Mesodermal cell (in vitro differentiated cells): ENCODE measurements around the gene GGCX.
"Not testable (repeated sequence)": the region's sequence is repeated elsewhere in the genome, so short reads cannot be mapped to it uniquely, and the experiment has no call there.

Experiments used
- H3K27ac ChIP-seq: 2 replicates; pipeline ENCODE4 v1.7.0; 2013; ENCODE audit warnings: mild to moderate bottlenecking, low read depth, low read length, moderate library complexity; ENCODE audit not compliant: severe bottlenecking
- H3K36me3 ChIP-seq: 2 replicates; pipeline ENCODE4 v1.7.1; 2013; ENCODE audit warnings: mild to moderate bottlenecking, low read length, moderate library complexity; ENCODE audit not compliant: control insufficient read depth, insufficient read depth
- H3K4me1 ChIP-seq: one replicate; pipeline ENCODE4 v1.7.1; 2013; ENCODE audit warnings: mild to moderate bottlenecking, low read length; ENCODE audit not compliant: insufficient read depth, control insufficient read depth, poor library complexity, severe bottlenecking
- H3K4me3 ChIP-seq: 2 replicates; pipeline ENCODE4 v1.7.0; 2013; ENCODE audit warnings: low read length, control low read depth, mild to moderate bottlenecking; ENCODE audit not compliant: insufficient read depth, poor library complexity, severe bottlenecking; ENCODE audit errors: extremely low read depth
- H3K9me3 ChIP-seq: 2 replicates; pipeline ENCODE4 v1.7.1; 2013; ENCODE audit warnings: mild to moderate bottlenecking, low read length, moderate library complexity; ENCODE audit not compliant: control insufficient read depth
- WGBS, 2 experiments: methylation state at CpG; one replicate each; pipeline ENCODE4 v1.1.5; 2013; ENCODE audit warnings: missing lambda C conversion rate in 2 of 2; ENCODE audit not compliant: insufficient coverage in 2 of 2; 5-methylcytosine and 5-hydroxymethylcytosine counted together

The GGCX gene

GRCh38 chr2:85564144-85564563, 2.9 kb upstream of the GGCX start:
- no peak overlapping the region for H3K4me3 ChIP-seq
- no peaks in the 10 kb centered on the region for H3K9me3 ChIP-seq
- 82 to 96% methylated on average over 4 to 5 of the region's 5 CpGs for WGBS, 2 experiments
- H3K36me3 ChIP-seq = peaks cover 8% of the 10 kb centered on the region
- H3K27ac ChIP-seq = no peak overlapping the region
- peaks cover 11% of the 10 kb centered on the region for H3K4me1 ChIP-seq

- Histone ChIP-seq H3K4me1 (peaks cover 11% of the 10 kb centered on the region), H3K36me3 (peaks cover 34% of the 10 kb centered on the region), H3K27ac (no peak overlapping the region), H3K9me3 (no peaks in the 10 kb centered on the region), H3K4me3 (peak overlapping the region; percentile 73)
- 0 to 7% methylated on average over 4 to 9 of the region's 14 CpGs for WGBS, 2 experiments
These were observed 447 bp downstream of the GGCX start for GRCh38 chr2:85560812-85561279.

- not testable (repeated sequence) for H3K27ac ChIP-seq, H3K9me3 ChIP-seq
- H3K36me3 ChIP-seq = peaks cover 39% of the 10 kb centered on the region
- peaks cover 11% of the 10 kb centered on the region for H3K4me1 ChIP-seq
- H3K4me3 ChIP-seq = peak overlapping the region; percentile 73
- 82 to 86% methylated on average over 11 of the region's 12 CpGs for WGBS, 2 experiments
These were observed 928 bp downstream of the GGCX start for GRCh38 chr2:85560403-85560726.

- H3K36me3 ChIP-seq = peaks cover 60% of the 10 kb centered on the region
These were observed 3.1 kb downstream of the GGCX start for GRCh38 chr2:85558160-85558559.

GRCh38 chr2:85557130-85557529, 4.2 kb downstream of the GGCX start:
- peaks cover 11% of the 10 kb centered on the region for H3K4me1 ChIP-seq
- H3K4me3 ChIP-seq = no peak overlapping the region
- peaks cover 70% of the 10 kb centered on the region for H3K36me3 ChIP-seq
- H3K27ac ChIP-seq = no peak overlapping the region
- 90 to 100% methylated on average over 2 to 3 of the region's 5 CpGs for WGBS, 2 experiments
- no peaks in the 10 kb centered on the region for H3K9me3 ChIP-seq

More at GRCh38 chr2:85558160-85558559, 3.1 kb downstream of the GGCX start:
- Histone ChIP-seq H3K4me1 (peaks cover 11% of the 10 kb centered on the region), H3K27ac (no peak overlapping the region), H3K4me3 (no peak overlapping the region), H3K9me3 (no peaks in the 10 kb centered on the region)
- WGBS, 2 experiments = 100% methylated on average over 1 of the region's 1 CpG; no CpG with 5 or more reads in 1 of the 2 experiments

- no peak overlapping the region for H3K27ac ChIP-seq
- no peaks in the 10 kb centered on the region for H3K9me3 ChIP-seq
- no peak overlapping the region for H3K4me3 ChIP-seq
- H3K4me1 ChIP-seq = peaks cover 9% of the 10 kb centered on the region
- H3K36me3 ChIP-seq = peaks cover 90% of the 10 kb centered on the region
- WGBS, 2 experiments = 100% methylated on average over 1 of the region's 3 CpGs; no CpG with 5 or more reads in 1 of the 2 experiments
These were observed 6.2 kb downstream of the GGCX start for GRCh38 chr2:85554980-85555612.

GRCh38 chr2:85553184-85553583, 8.1 kb downstream of the GGCX start:
- Histone ChIP-seq H3K4me3 (no peak overlapping the region), H3K4me1 (peaks cover 18% of the 10 kb centered on the region), H3K36me3 (peaks cover 89% of the 10 kb centered on the region), H3K27ac (no peak overlapping the region), H3K9me3 (no peaks in the 10 kb centered on the region)
- WGBS, 2 experiments = 83 to 88% methylated on average over 4 to 6 of the region's 6 CpGs

- Histone ChIP-seq H3K4me3 (no peak overlapping the region), H3K27ac (no peak overlapping the region), H3K36me3 (peaks cover 91% of the 10 kb centered on the region), H3K9me3 (no peaks in the 10 kb centered on the region), H3K4me1 (peaks cover 18% of the 10 kb centered on the region)
- 79 to 88% methylated on average over 3 to 6 of the region's 9 CpGs for WGBS, 2 experiments
These were observed 9.3 kb downstream of the GGCX start for GRCh38 chr2:85551698-85552678.

- H3K9me3 ChIP-seq = no peaks in the 10 kb centered on the region
- peaks cover 95% of the 10 kb centered on the region for H3K36me3 ChIP-seq
- WGBS, 2 experiments = 98% methylated on average over 10 of the region's 10 CpGs
- H3K27ac ChIP-seq = peak overlapping the region; percentile 79
- H3K4me3 ChIP-seq = no peak overlapping the region
- peaks cover 18% of the 10 kb centered on the region for H3K4me1 ChIP-seq
These were observed 10.8 kb downstream of the GGCX start for GRCh38 chr2:85550486-85550885.

- Histone ChIP-seq H3K4me1 (peaks cover 18% of the 10 kb centered on the region), H3K36me3 (peaks cover 94% of the 10 kb centered on the region), H3K9me3 (no peaks in the 10 kb centered on the region), H3K27ac (peak overlapping the region; percentile 79), H3K4me3 (no peak overlapping the region)
- 59 to 68% methylated on average over 4 of the region's 4 CpGs for WGBS, 2 experiments
These were observed 11.5 kb downstream of the GGCX start for GRCh38 chr2:85549826-85550225.
